H9 (cell line): ENCODE measurements around the gene MAJIN. TPM values are rescaled to one million over a fixed set of nuclear protein-coding genes. Genes with fewer than 3 reads are reported as not detected.

Source experiments
- DNase-seq: peaks from one replicate; pipeline ENCODE4 v3.0.0-alpha.2; 2017
- H2AFZ ChIP-seq: one replicate; pipeline ENCODE4 v1.6.1; 2013; ENCODE audit warnings: mild to moderate bottlenecking, low read length, control low read depth, moderate library complexity
- H2AK5ac ChIP-seq: 2 replicates; pipeline ENCODE4 v1.6.1; 2013; ENCODE audit warnings: low read length, control low read depth, mixed read lengths; ENCODE audit not compliant: insufficient read length
- H2BK120ac ChIP-seq: one replicate; pipeline ENCODE4 v1.6.1; 2013; ENCODE audit warnings: low read depth, mild to moderate bottlenecking, low read length, control low read depth, inconsistent platforms; ENCODE audit not compliant: poor library complexity, severe bottlenecking
- H2BK12ac ChIP-seq: 2 replicates; pipeline ENCODE4 v1.6.1; 2013; ENCODE audit warnings: low read length, control low read depth, mixed read lengths, low read depth; ENCODE audit not compliant: insufficient read length
- H2BK15ac ChIP-seq: 2 replicates; pipeline ENCODE4 v1.6.1; 2013; ENCODE audit warnings: low read depth, low read length, control low read depth
- H2BK20ac ChIP-seq: one replicate; pipeline ENCODE4 v1.6.1; 2013; ENCODE audit warnings: low read depth, mild to moderate bottlenecking, low read length, control low read depth, inconsistent platforms; ENCODE audit not compliant: poor library complexity, severe bottlenecking
- H2BK5ac ChIP-seq: 2 replicates; pipeline ENCODE4 v1.6.1; 2013; ENCODE audit warnings: low read length, control low read depth, mixed read lengths; ENCODE audit not compliant: insufficient read length
- H3K14ac ChIP-seq: 2 replicates; pipeline ENCODE4 v1.6.1; 2013; ENCODE audit warnings: low read length, control low read depth; ENCODE audit not compliant: insufficient read depth
- H3K18ac ChIP-seq: 2 replicates; pipeline ENCODE4 v1.6.1; 2013; ENCODE audit warnings: low read depth, mild to moderate bottlenecking, mixed read lengths, low read length, control low read depth; ENCODE audit not compliant: insufficient read length
- H3K23ac ChIP-seq: 2 replicates; pipeline ENCODE4 v1.6.1; 2013; ENCODE audit warnings: low read length, control low read depth, mixed read lengths, low read depth; ENCODE audit not compliant: insufficient read length
- H3K23me2 ChIP-seq: 2 replicates; pipeline ENCODE4 v1.6.1; 2013; ENCODE audit warnings: low read depth, mild to moderate bottlenecking, mixed read lengths, low read length, control low read depth; ENCODE audit not compliant: insufficient read length, poor library complexity, severe bottlenecking
- H3K27ac ChIP-seq: 2 replicates; pipeline ENCODE4 v1.5.1; 2013; ENCODE audit warnings: low read length, control low read depth, mixed read lengths, low read depth; ENCODE audit not compliant: insufficient read length
- H3K27me3 ChIP-seq: 2 replicates; pipeline ENCODE4 v1.6.1; 2013; ENCODE audit warnings: low read length, control low read depth, inconsistent platforms; ENCODE audit not compliant: insufficient read depth
- H3K4ac ChIP-seq: 2 replicates; pipeline ENCODE4 v1.6.1; 2013; ENCODE audit warnings: low read depth, mild to moderate bottlenecking, control low read depth, inconsistent platforms, low read length, moderate library complexity
- H3K4me1 ChIP-seq: 2 replicates; pipeline ENCODE4 v1.6.1; 2013; ENCODE audit warnings: low read length, control low read depth, inconsistent platforms; ENCODE audit not compliant: insufficient read depth
- H3K4me2 ChIP-seq: 2 replicates; pipeline ENCODE4 v1.6.1; 2013; ENCODE audit warnings: low read length, control low read depth, mixed read lengths; ENCODE audit not compliant: insufficient read length, insufficient read depth
- H3K56ac ChIP-seq: 2 replicates; pipeline ENCODE4 v1.6.1; 2013; ENCODE audit warnings: low read depth, mild to moderate bottlenecking, mixed read lengths, low read length, control low read depth; ENCODE audit not compliant: insufficient read length
- H3K79me1 ChIP-seq: 2 replicates; pipeline ENCODE4 v1.6.1; 2013; ENCODE audit warnings: low read depth, mild to moderate bottlenecking, moderate library complexity, low read length, control low read depth, inconsistent platforms; ENCODE audit not compliant: insufficient read depth, poor library complexity, severe bottlenecking
- H3K79me2 ChIP-seq: 2 replicates; pipeline ENCODE4 v1.6.1; 2013; ENCODE audit warnings: low read length, control low read depth, inconsistent platforms; ENCODE audit not compliant: insufficient read depth
- H3K9ac ChIP-seq: 2 replicates; pipeline ENCODE4 v1.6.1; 2013; ENCODE audit warnings: low read length, control low read depth, mixed read lengths; ENCODE audit not compliant: insufficient read length; ENCODE audit errors: extremely low read depth
- H3K9me3 ChIP-seq: one replicate; pipeline ENCODE4 v1.6.1; 2013; ENCODE audit warnings: low read depth, low read length, inconsistent platforms; ENCODE audit not compliant: control insufficient read depth
- H3T11ph ChIP-seq: one replicate; pipeline ENCODE4 v1.6.1; 2013; ENCODE audit warnings: mild to moderate bottlenecking, low read length, control low read depth, inconsistent platforms
- H4K20me1 ChIP-seq: one replicate; pipeline ENCODE4 v1.6.1; 2013; ENCODE audit not compliant: control insufficient read depth, insufficient read length, insufficient read depth
- H4K5ac ChIP-seq: 2 replicates; pipeline ENCODE4 v1.6.1; 2013; ENCODE audit warnings: low read depth, mild to moderate bottlenecking, mixed read lengths, low read length, control low read depth; ENCODE audit not compliant: insufficient read length
- H4K8ac ChIP-seq: replicated peaks from 2 replicates; pipeline ENCODE4 v1.6.1; 2013; ENCODE audit warnings: low read length, control low read depth, mixed read lengths, low read depth; ENCODE audit not compliant: insufficient read length
- H4K91ac ChIP-seq: 2 replicates; pipeline ENCODE4 v1.6.1; 2013; ENCODE audit warnings: low read depth, mild to moderate bottlenecking, moderate library complexity, mixed read lengths, low read length, control low read depth; ENCODE audit not compliant: insufficient read length
- H3K27ac Mint-ChIP-seq, 3 experiments: 2 replicates in 2 of 3; 3 replicates in 1 of 3; pipeline ENCODE4 v1.8.0; 2020 to 2021; ENCODE audit warnings: mixed read lengths in 3 of 3, mild to moderate bottlenecking in 1 of 3, moderate library complexity in 1 of 3
- H3K27me3 Mint-ChIP-seq: 2 replicates; pipeline ENCODE4 v1.8.0; 2021; ENCODE audit warnings: low read depth, mild to moderate bottlenecking, moderate library complexity, mixed read lengths
- H3K36me3 Mint-ChIP-seq, 3 experiments: 2 replicates in 2 of 3; 3 replicates in 1 of 3; pipeline ENCODE4 v1.8.0; 2020 to 2021; ENCODE audit warnings: low read depth in 3 of 3, mixed read lengths in 3 of 3; ENCODE audit not compliant: insufficient read depth in 1 of 3
- H3K4me1 Mint-ChIP-seq, 2 experiments: 2 replicates each; pipeline ENCODE4 v1.8.0; 2020; ENCODE audit warnings: mixed read lengths in 2 of 2
- H3K4me3 Mint-ChIP-seq, 2 experiments: 2 replicates in 1 of 2; 3 replicates in 1 of 2; pipeline ENCODE4 v1.8.0; 2020 to 2021; ENCODE audit warnings: mild to moderate bottlenecking in 2 of 2, mixed read lengths in 2 of 2, moderate library complexity in 1 of 2
- H3K9me3 Mint-ChIP-seq, 2 experiments: 2 replicates in 1 of 2; 3 replicates in 1 of 2; pipeline ENCODE4 v1.8.0; 2020; ENCODE audit warnings: mild to moderate bottlenecking in 2 of 2, mixed read lengths in 2 of 2, moderate library complexity in 1 of 2
- CTCF ChIP-seq: fragments of 200-600 bp; sonication (generic); conservative IDR thresholded peaks from 3 replicates; pipeline ENCODE4 v1.8.0; 2021; ENCODE audit warnings: antibody characterized with exemption, mild to moderate bottlenecking
- WGBS: extraction: QIAGEN DNeasy Blood & Tissue Kit; methylation state at CpG from one replicate; pipeline ENCODE4 v1.1.7; 2013; ENCODE audit warnings: missing lambda C conversion rate, low lambda C conversion rate, mixed read lengths; ENCODE audit not compliant: insufficient read length; ENCODE audit errors: extremely low coverage; 5-methylcytosine and 5-hydroxymethylcytosine counted together
- total RNA-seq: library from RNA; stranded (reverse); gene quantifications from 2 replicates; pipeline ENCODE4 v1.2.1, GENCODE V29; 2021

MAJIN gene
- total RNA-seq, 1 experiment from 2014 or later, result not detected

DNA sequence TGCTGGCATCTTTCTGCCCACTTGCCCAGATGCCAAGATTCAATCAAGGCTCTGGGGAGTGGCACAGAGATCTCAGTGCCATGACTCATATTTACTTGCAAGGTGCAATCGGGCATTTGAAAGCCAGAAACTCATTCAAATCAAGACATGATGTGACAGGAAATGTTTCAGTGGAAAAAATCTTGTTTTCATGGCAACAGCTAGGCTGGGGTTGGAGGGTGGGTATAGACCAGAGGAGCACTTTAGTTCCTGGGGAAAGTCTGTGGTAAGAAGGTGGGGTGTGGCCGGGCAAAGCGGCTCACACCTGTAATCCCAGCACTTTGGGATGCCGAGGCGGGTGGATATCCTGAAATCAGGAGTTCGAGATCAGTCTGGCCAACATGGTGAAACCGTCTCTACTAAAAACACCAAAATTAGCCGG, 1.2 kb downstream of the MAJIN start:
- H3K9ac ChIP-seq, result no peak overlapping the region
- H3K4me2 ChIP-seq, result no peak overlapping the region
- H2AFZ ChIP-seq, result no peak overlapping the region
- Mint-ChIP-seq H3K36me3 (no peaks in the 10 kb centered on the region), H3K4me1 (peaks cover 0 to 3% of the 10 kb centered on the region in 2 experiments; a peak in 1 of 4 replicates), H3K4me3 (no peak overlapping the region), H3K27me3 (peaks cover 9% of the 10 kb centered on the region), H3K9me3 (peaks cover 0 to 3% of the 10 kb centered on the region in 2 experiments; a peak in 1 of 5 replicates), H3K27ac (no peak overlapping the region)
- H4K8ac ChIP-seq, result no peak overlapping the region
- H4K5ac ChIP-seq, result no peak overlapping the region
- no peak for TF ChIP-seq CTCF
- no peak overlapping the region for H2BK5ac ChIP-seq
- no peaks in the 10 kb centered on the region for H3K79me2 ChIP-seq
- H3T11ph ChIP-seq, result no peak overlapping the region
- H3K23me2 ChIP-seq, result no peaks in the 10 kb centered on the region
- no peak overlapping the region for H2BK15ac ChIP-seq
- WGBS, result no CpG with 5 or more reads among the region's 8 CpGs
- no peaks in the 10 kb centered on the region for H3K79me1 ChIP-seq
- no peaks in the 10 kb centered on the region for H3K9me3 ChIP-seq
- H3K27ac ChIP-seq, result no peak overlapping the region
- no peak overlapping the region for H4K91ac ChIP-seq
- H2AK5ac ChIP-seq, result no peak overlapping the region
- no peak overlapping the region for H3K4ac ChIP-seq
- no peak overlapping the region for H3K14ac ChIP-seq
- no peak overlapping the region for H3K18ac ChIP-seq
- H2BK12ac ChIP-seq, result no peak overlapping the region
- H3K23ac ChIP-seq, result no peak overlapping the region
- no peak overlapping the region for H2BK20ac ChIP-seq
- H3K56ac ChIP-seq, result no peak overlapping the region
- H3K4me1 ChIP-seq, result no peaks in the 10 kb centered on the region
- DNase-seq, result no peak
- no peak overlapping the region for H2BK120ac ChIP-seq
- H3K27me3 ChIP-seq, result no peaks in the 10 kb centered on the region
- H4K20me1 ChIP-seq, result no peaks in the 10 kb centered on the region
